Spinal cord (tissue), 10 donors: ENCODE measurements around the gene HEATR9. TPM values are rescaled to one million over a fixed set of nuclear protein-coding genes. Genes with fewer than 3 reads are reported as not detected.

ENCODE experiments used
- DNase-seq, 6 donors: peaks; one replicate each; pipeline versions ENCODE4 v3.0.0 to v3.0.0-alpha.2; 2013 to 2015; ENCODE audit warnings: low spot score in 6 of 6, low read depth in 4 of 6
- H3K27ac ChIP-seq: one replicate; pipeline ENCODE4 v1.5.1; 2013; ENCODE audit warnings: low read depth, low read length, control low read depth
- H3K27me3 ChIP-seq: one replicate; pipeline ENCODE4 v1.6.1; 2013; ENCODE audit warnings: low read length; ENCODE audit not compliant: control insufficient read depth, insufficient read depth
- H3K36me3 ChIP-seq: one replicate; pipeline ENCODE4 v1.6.1; 2013; ENCODE audit warnings: low read length; ENCODE audit not compliant: control insufficient read depth, insufficient read depth
- H3K4me1 ChIP-seq: one replicate; pipeline ENCODE4 v1.6.1; 2013; ENCODE audit warnings: low read length; ENCODE audit not compliant: control insufficient read depth, insufficient read depth
- H3K4me3 ChIP-seq: one replicate; pipeline ENCODE4 v1.5.1; 2013; ENCODE audit warnings: low read depth, low read length, control low read depth
- H3K9me3 ChIP-seq: one replicate; pipeline ENCODE4 v1.6.1; 2013; ENCODE audit warnings: low read length; ENCODE audit not compliant: control insufficient read depth, insufficient read depth
- WGBS: methylation state at CpG from one replicate; pipeline ENCODE4 v1.1.5; 2013; ENCODE audit warnings: missing lambda C conversion rate; ENCODE audit not compliant: insufficient coverage; 5-methylcytosine and 5-hydroxymethylcytosine counted together
- polyA plus RNA-seq, 2 donors: library from polyadenylated mRNA; unstranded; fragments of 120-200 nt; gene quantifications; one replicate each; pipeline ENCODE4 v1.2.1, GENCODE V29; 2013; ENCODE audit not compliant: insufficient read length in 2 of 2
- total RNA-seq, 2 donors: library from RNA; depleted of rRNA in 1 of 2; stranded (reverse); fragments of 120-200 nt in 1 of 2; fragments of >200 nt in 1 of 2; gene quantifications; one replicate each; pipeline versions ENCODE4 v1.2.3 to v1.2.4, GENCODE V29; 2013 to 2014
- donor health status: healthy.

HEATR9 gene
- total and polyA plus RNA-seq, 4 donors: 0.44 TPM; not detected in 3

GRCh38 chr17:35867574-35867973 is 1.1 kb downstream of the HEATR9 start:
- H3K9me3 ChIP-seq: no peaks in the 10 kb centered on the region
- H3K27me3 ChIP-seq: no peaks in the 10 kb centered on the region
- H3K4me3 ChIP-seq: no peak overlapping the region
- DNase-seq: no peak
- peaks cover 8% of the 10 kb centered on the region for H3K36me3 ChIP-seq
- no peak overlapping the region for H3K27ac ChIP-seq
- no peaks in the 10 kb centered on the region for H3K4me1 ChIP-seq
- no CpG with 5 or more reads among the region's 3 CpGs for WGBS

GRCh38 chr17:35866341-35866950 is 2.2 kb downstream of the HEATR9 start:
- Histone ChIP-seq H3K27me3 (no peaks in the 10 kb centered on the region), H3K27ac (no peak overlapping the region), H3K36me3 (peaks cover 8% of the 10 kb centered on the region), H3K4me1 (no peaks in the 10 kb centered on the region), H3K4me3 (no peak overlapping the region), H3K9me3 (no peaks in the 10 kb centered on the region)
- WGBS: no CpG with 5 or more reads among the region's 1 CpG
- DNase-seq: no peak

- WGBS: 75% methylated on average over 1 of the region's 3 CpGs
- no peaks in the 10 kb centered on the region for H3K9me3 ChIP-seq
- H3K4me3 ChIP-seq: no peak overlapping the region
- no peaks in the 10 kb centered on the region for H3K27me3 ChIP-seq
- H3K4me1 ChIP-seq: no peaks in the 10 kb centered on the region
- no peak overlapping the region for H3K27ac ChIP-seq
- peaks cover 8% of the 10 kb centered on the region for H3K36me3 ChIP-seq
- DNase-seq: no peak
Observed at GRCh38 chr17:35865412-35866340, 3.0 kb downstream of the HEATR9 start.

- Histone ChIP-seq H3K4me3 (no peak overlapping the region), H3K27ac (no peak overlapping the region), H3K27me3 (no peaks in the 10 kb centered on the region), H3K4me1 (no peaks in the 10 kb centered on the region), H3K36me3 (peaks cover 8% of the 10 kb centered on the region), H3K9me3 (no peaks in the 10 kb centered on the region)
- WGBS: 98% methylated on average over 6 of the region's 7 CpGs
- DNase-seq: no peak
Observed at GRCh38 chr17:35864853-35865252, 3.8 kb downstream of the HEATR9 start.

- WGBS: 100% methylated on average over 1 of the region's 2 CpGs
- no peaks in the 10 kb centered on the region for H3K4me1 ChIP-seq
- no peaks in the 10 kb centered on the region for H3K9me3 ChIP-seq
- no peak overlapping the region for H3K4me3 ChIP-seq
- H3K27me3 ChIP-seq: no peaks in the 10 kb centered on the region
- peaks cover 15% of the 10 kb centered on the region for H3K36me3 ChIP-seq
- no peak for DNase-seq
- H3K27ac ChIP-seq: no peak overlapping the region
Observed at GRCh38 chr17:35856603-35857002, 12.1 kb downstream of the HEATR9 start.

- H3K9me3 ChIP-seq: no peaks in the 10 kb centered on the region
- no peak overlapping the region for H3K27ac ChIP-seq
- H3K27me3 ChIP-seq: no peaks in the 10 kb centered on the region
- no peak for DNase-seq
- no peak overlapping the region for H3K4me3 ChIP-seq
- peaks cover 21% of the 10 kb centered on the region for H3K36me3 ChIP-seq
- 49% methylated on average over 2 of the region's 5 CpGs for WGBS
- H3K4me1 ChIP-seq: no peaks in the 10 kb centered on the region
Observed at GRCh38 chr17:35855965-35856364, 12.7 kb downstream of the HEATR9 start.

GRCh38 chr17:35849469-35850348 is 19.0 kb downstream of the HEATR9 start:
- no peak overlapping the region for H3K4me3 ChIP-seq
- no peaks in the 10 kb centered on the region for H3K9me3 ChIP-seq
- peaks cover 41% of the 10 kb centered on the region for H3K36me3 ChIP-seq
- H3K27ac ChIP-seq: no peak overlapping the region
- H3K4me1 ChIP-seq: no peaks in the 10 kb centered on the region
- no peaks in the 10 kb centered on the region for H3K27me3 ChIP-seq
- DNase-seq: peak in 5 of 6 donors; percentile 18 to 91 (median 49)
- WGBS: 76% methylated on average over 1 of the region's 7 CpGs

- Histone ChIP-seq H3K4me1 (no peaks in the 10 kb centered on the region), H3K4me3 (no peak overlapping the region), H3K9me3 (no peaks in the 10 kb centered on the region), H3K36me3 (peaks cover 55% of the 10 kb centered on the region), H3K27me3 (no peaks in the 10 kb centered on the region), H3K27ac (no peak overlapping the region)
- no peak for DNase-seq
- 78% methylated on average over 3 of the region's 4 CpGs for WGBS
Observed at GRCh38 chr17:35847633-35848373, 20.9 kb downstream of the HEATR9 start.

GRCh38 chr17:35847006-35847405 is 21.7 kb downstream of the HEATR9 start:
- DNase-seq: no peak
- Histone ChIP-seq H3K27me3 (no peaks in the 10 kb centered on the region), H3K4me1 (no peaks in the 10 kb centered on the region), H3K4me3 (no peak overlapping the region), H3K36me3 (peaks cover 61% of the 10 kb centered on the region), H3K27ac (no peak overlapping the region), H3K9me3 (no peaks in the 10 kb centered on the region)
- no CpG with 5 or more reads among the region's 2 CpGs for WGBS
